Epithelial cell of proximal tubule (primary cell): ENCODE results near the gene SYNDIG1. TPM values are rescaled to one million over a fixed set of nuclear protein-coding genes. Genes with fewer than 3 reads are reported as not detected.

ENCODE experiments used
- DNase-seq: peaks from one replicate; pipeline ENCODE4 v3.0.0-alpha.2; 2011; ENCODE audit warnings: low read depth
- H3K4me3 ChIP-seq: 2 replicates; pipeline ENCODE4 v1.5.1; 2011; ENCODE audit warnings: low read depth, mild to moderate bottlenecking, low read length
- CTCF ChIP-seq: conservative IDR thresholded peaks from 2 replicates; pipeline ENCODE4 v1.5.1; 2012; ENCODE audit warnings: low read depth, mild to moderate bottlenecking, low read length
- total RNA-seq: library from RNA; depleted of rRNA; stranded (reverse); fragments of >200 nt; gene quantifications from 2 replicates; pipeline ENCODE4 v1.2.3, GENCODE V29; 2015

The SYNDIG1 gene
- total RNA-seq, 1 donor from 2014 or later = 0.12 TPM

- DNase-seq = no peak
- no peak for TF ChIP-seq CTCF
- no peak overlapping the region for H3K4me3 ChIP-seq
Observed at GRCh38 chr20:24439737-24440387, 29.6 kb upstream of the SYNDIG1 start.

GRCh38 chr20:24441661-24442060 lies 27.8 kb upstream of the SYNDIG1 start:
- TF ChIP-seq CTCF = no peak
- DNase-seq = no peak
- no peak overlapping the region for H3K4me3 ChIP-seq

GRCh38 chr20:24442909-24443308 lies 26.5 kb upstream of the SYNDIG1 start:
- DNase-seq = no peak
- no peak overlapping the region for H3K4me3 ChIP-seq
- TF ChIP-seq CTCF = no peak

GRCh38 chr20:24443436-24443835 lies 26.0 kb upstream of the SYNDIG1 start:
- H3K4me3 ChIP-seq = no peak overlapping the region
- TF ChIP-seq CTCF = no peak
- DNase-seq = no peak

GRCh38 chr20:24444526-24445190 lies 24.8 kb upstream of the SYNDIG1 start:
- no peak for TF ChIP-seq CTCF
- no peak for DNase-seq
- H3K4me3 ChIP-seq = no peak overlapping the region

GRCh38 chr20:24445510-24446170 lies 23.8 kb upstream of the SYNDIG1 start:
- DNase-seq = no peak
- TF ChIP-seq CTCF = no peak
- no peak overlapping the region for H3K4me3 ChIP-seq
